WTC11 (cell line): ENCODE results near the gene CHMP1A. TPM values are rescaled to one million over a fixed set of nuclear protein-coding genes. Genes with fewer than 3 reads are reported as not detected.
A peak's percentile ranks its signal among the peaks of the same experiment; 100 is the strongest.

Source experiments
- ATAC-seq: fragments of 200-7000 bp; cut with Tn5 transposase; 2 replicates; pipeline ENCODE4 v1.10.0; 2021; ENCODE audit warnings: mild to moderate bottlenecking, moderate library complexity
- CTCF ChIA-PET: fragments of 300-600 bp; sonication (Branson Sonifier 250); formaldehyde crosslinking; loops from one replicate; lab custom pipeline; 2021; ENCODE audit warnings: antibody characterized with exemption; lab: Charles Lee
- POLR2A ChIA-PET: fragments of 350-600 bp; sonication (Branson Sonifier 250); formaldehyde crosslinking; loops from one replicate; lab custom pipeline; 2021; ENCODE audit warnings: antibody characterized with exemption; lab: Charles Lee
- DNase-seq: peaks from one replicate; pipeline ENCODE4 v3.0.0; 2021; ENCODE audit warnings: low spot score
- H3K27ac Mint-ChIP-seq: 2 replicates; pipeline ENCODE4 v1.8.0; 2021; ENCODE audit warnings: mixed read lengths
- H3K27me3 Mint-ChIP-seq: 2 replicates; pipeline ENCODE4 v1.8.0; 2021; ENCODE audit warnings: low read depth, mild to moderate bottlenecking, moderate library complexity, mixed read lengths
- H3K36me3 Mint-ChIP-seq: 2 replicates; pipeline ENCODE4 v1.8.0; 2021; ENCODE audit warnings: mixed read lengths
- H3K4me1 Mint-ChIP-seq: 2 replicates; pipeline ENCODE4 v1.8.0; 2022; ENCODE audit warnings: mixed read lengths
- H3K4me3 Mint-ChIP-seq: 2 replicates; pipeline ENCODE4 v1.8.0; 2021; ENCODE audit warnings: mild to moderate bottlenecking, moderate library complexity, mixed read lengths
- H3K9me3 Mint-ChIP-seq: 2 replicates; pipeline ENCODE4 v1.8.0; 2021; ENCODE audit warnings: mixed read lengths
- CREB1 ChIP-seq: sonication (generic); formaldehyde crosslinking; IDR thresholded peaks from 2 replicates; pipeline ENCODE4 v1.8.0; 2023; ENCODE audit warnings: mild to moderate bottlenecking, missing genetic modification reagents
- E2F1 ChIP-seq: sonication (generic); formaldehyde crosslinking; IDR thresholded peaks from 2 replicates; pipeline ENCODE4 v1.8.0; 2022; ENCODE audit warnings: mild to moderate bottlenecking, missing genetic modification reagents
- ELF4 ChIP-seq: sonication (generic); formaldehyde crosslinking; IDR thresholded peaks from 2 replicates; pipeline ENCODE4 v1.8.1; 2022; ENCODE audit warnings: low read depth, mild to moderate bottlenecking, moderate library complexity, missing genetic modification reagents
- ERG ChIP-seq: fragments of 250-450 bp; sonication (Bioruptor Pico); IDR thresholded peaks from 2 replicates; pipeline ENCODE4 v1.8.0; 2021; ENCODE audit warnings: mild to moderate bottlenecking
- GABPB1 ChIP-seq: sonication (generic); formaldehyde crosslinking; IDR thresholded peaks from 2 replicates; pipeline ENCODE4 v1.8.1; 2023; ENCODE audit warnings: mild to moderate bottlenecking, missing genetic modification reagents
- GRHL2 ChIP-seq: fragments of 250-450 bp; sonication (Bioruptor Pico); IDR thresholded peaks from 2 replicates; pipeline ENCODE4 v1.8.0; 2022; ENCODE audit warnings: mild to moderate bottlenecking, moderate library complexity; ENCODE audit not compliant: insufficient replicate concordance, severe bottlenecking
- TCF7 ChIP-seq: sonication (generic); formaldehyde crosslinking; IDR thresholded peaks from 2 replicates; pipeline ENCODE4 v1.8.0; 2022; ENCODE audit warnings: mild to moderate bottlenecking, low read depth, missing genetic modification reagents, moderate library complexity
- ZNF138 ChIP-seq: sonication (generic); formaldehyde crosslinking; conservative IDR thresholded peaks from 2 replicates; pipeline ENCODE4 v1.8.1; 2022; ENCODE audit warnings: mild to moderate bottlenecking, moderate library complexity, missing genetic modification reagents
- ZNF425 ChIP-seq: fragments of 250-450 bp; sonication (Bioruptor Pico); conservative IDR thresholded peaks from 2 replicates; pipeline ENCODE4 v1.9.0; 2021; ENCODE audit warnings: mild to moderate bottlenecking
- total RNA-seq: library from RNA; stranded (reverse); gene quantifications from 3 replicates; pipeline ENCODE4 v1.2.3, GENCODE V29; 2021
- TF ChIP-seq, protein P1 (sequence below): sonication (generic); formaldehyde crosslinking; conservative IDR thresholded peaks from 2 replicates; pipeline ENCODE4 v1.8.1; 2023; ENCODE audit warnings: mild to moderate bottlenecking, low read depth, missing genetic modification reagents, moderate library complexity
- TF ChIP-seq, protein P2 (sequence below): sonication (generic); formaldehyde crosslinking; IDR thresholded peaks from 2 replicates; pipeline ENCODE4 v1.8.1; 2023; ENCODE audit warnings: mild to moderate bottlenecking, missing genetic modification reagents, moderate library complexity
- TF ChIP-seq, protein P3 (sequence below): fragments of 200-600 bp; IDR thresholded peaks from 2 replicates; pipeline ENCODE4 v1.8.0; 2022; ENCODE audit warnings: antibody characterized with exemption
- TF ChIP-seq, protein P4 (sequence below): sonication (generic); formaldehyde crosslinking; IDR thresholded peaks from 2 replicates; pipeline ENCODE4 v1.8.1; 2023; ENCODE audit warnings: mild to moderate bottlenecking, missing genetic modification reagents

Gene CHMP1A
- total RNA-seq, 1 experiment from 2014 or later: 76.0 TPM

DNA sequence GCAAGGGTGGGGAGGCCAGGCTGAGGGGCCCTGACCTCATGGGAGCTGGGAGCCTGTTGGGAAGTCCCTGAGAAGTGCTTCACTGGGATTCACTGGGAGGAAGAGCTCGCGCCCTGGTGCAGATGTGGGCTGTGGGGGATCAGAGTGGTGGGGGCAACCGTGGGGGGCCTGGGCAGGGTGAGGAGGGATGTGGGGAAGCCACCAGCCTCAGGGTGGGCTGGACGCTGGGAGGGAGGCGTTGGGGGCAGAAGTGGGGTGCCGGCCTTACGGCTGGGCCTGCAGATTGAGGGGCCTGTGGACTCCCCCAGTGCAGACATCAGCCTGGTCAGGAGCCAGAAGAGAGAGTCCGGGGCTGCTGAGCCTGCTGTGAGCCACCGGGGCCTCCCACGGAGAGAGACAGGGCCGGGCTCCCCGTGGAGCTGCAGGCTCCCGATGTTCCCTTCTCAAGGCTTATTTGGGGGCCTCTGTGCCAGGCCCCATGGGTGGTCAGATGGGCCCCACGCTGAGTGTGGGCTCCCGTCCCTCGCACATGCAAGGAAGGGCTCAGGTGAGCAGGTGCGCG lies 36.3 kb downstream of the CHMP1A start (continued):
- TF ChIP-seq, protein P1, sequence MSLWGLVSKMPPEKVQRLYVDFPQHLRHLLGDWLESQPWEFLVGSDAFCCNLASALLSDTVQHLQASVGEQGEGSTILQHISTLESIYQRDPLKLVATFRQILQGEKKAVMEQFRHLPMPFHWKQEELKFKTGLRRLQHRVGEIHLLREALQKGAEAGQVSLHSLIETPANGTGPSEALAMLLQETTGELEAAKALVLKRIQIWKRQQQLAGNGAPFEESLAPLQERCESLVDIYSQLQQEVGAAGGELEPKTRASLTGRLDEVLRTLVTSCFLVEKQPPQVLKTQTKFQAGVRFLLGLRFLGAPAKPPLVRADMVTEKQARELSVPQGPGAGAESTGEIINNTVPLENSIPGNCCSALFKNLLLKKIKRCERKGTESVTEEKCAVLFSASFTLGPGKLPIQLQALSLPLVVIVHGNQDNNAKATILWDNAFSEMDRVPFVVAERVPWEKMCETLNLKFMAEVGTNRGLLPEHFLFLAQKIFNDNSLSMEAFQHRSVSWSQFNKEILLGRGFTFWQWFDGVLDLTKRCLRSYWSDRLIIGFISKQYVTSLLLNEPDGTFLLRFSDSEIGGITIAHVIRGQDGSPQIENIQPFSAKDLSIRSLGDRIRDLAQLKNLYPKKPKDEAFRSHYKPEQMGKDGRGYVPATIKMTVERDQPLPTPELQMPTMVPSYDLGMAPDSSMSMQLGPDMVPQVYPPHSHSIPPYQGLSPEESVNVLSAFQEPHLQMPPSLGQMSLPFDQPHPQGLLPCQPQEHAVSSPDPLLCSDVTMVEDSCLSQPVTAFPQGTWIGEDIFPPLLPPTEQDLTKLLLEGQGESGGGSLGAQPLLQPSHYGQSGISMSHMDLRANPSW (CRISPR knock-in tag): no peak
- TF ChIP-seq ERG (no peak), GRHL2 (CRISPR knock-in tag) (no peak), TCF7 (CRISPR knock-in tag) (no peak), ZNF138 (no peak), ZNF425 (no peak), CREB1 (CRISPR knock-in tag) (no peak), ELF4 (CRISPR knock-in tag) (no peak), E2F1 (no peak)
- TF ChIP-seq, protein P2, sequence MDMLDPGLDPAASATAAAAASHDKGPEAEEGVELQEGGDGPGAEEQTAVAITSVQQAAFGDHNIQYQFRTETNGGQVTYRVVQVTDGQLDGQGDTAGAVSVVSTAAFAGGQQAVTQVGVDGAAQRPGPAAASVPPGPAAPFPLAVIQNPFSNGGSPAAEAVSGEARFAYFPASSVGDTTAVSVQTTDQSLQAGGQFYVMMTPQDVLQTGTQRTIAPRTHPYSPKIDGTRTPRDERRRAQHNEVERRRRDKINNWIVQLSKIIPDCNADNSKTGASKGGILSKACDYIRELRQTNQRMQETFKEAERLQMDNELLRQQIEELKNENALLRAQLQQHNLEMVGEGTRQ (CRISPR knock-in tag): no peak
- TF ChIP-seq, protein P3, sequence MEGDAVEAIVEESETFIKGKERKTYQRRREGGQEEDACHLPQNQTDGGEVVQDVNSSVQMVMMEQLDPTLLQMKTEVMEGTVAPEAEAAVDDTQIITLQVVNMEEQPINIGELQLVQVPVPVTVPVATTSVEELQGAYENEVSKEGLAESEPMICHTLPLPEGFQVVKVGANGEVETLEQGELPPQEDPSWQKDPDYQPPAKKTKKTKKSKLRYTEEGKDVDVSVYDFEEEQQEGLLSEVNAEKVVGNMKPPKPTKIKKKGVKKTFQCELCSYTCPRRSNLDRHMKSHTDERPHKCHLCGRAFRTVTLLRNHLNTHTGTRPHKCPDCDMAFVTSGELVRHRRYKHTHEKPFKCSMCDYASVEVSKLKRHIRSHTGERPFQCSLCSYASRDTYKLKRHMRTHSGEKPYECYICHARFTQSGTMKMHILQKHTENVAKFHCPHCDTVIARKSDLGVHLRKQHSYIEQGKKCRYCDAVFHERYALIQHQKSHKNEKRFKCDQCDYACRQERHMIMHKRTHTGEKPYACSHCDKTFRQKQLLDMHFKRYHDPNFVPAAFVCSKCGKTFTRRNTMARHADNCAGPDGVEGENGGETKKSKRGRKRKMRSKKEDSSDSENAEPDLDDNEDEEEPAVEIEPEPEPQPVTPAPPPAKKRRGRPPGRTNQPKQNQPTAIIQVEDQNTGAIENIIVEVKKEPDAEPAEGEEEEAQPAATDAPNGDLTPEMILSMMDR: no peak

DNA sequence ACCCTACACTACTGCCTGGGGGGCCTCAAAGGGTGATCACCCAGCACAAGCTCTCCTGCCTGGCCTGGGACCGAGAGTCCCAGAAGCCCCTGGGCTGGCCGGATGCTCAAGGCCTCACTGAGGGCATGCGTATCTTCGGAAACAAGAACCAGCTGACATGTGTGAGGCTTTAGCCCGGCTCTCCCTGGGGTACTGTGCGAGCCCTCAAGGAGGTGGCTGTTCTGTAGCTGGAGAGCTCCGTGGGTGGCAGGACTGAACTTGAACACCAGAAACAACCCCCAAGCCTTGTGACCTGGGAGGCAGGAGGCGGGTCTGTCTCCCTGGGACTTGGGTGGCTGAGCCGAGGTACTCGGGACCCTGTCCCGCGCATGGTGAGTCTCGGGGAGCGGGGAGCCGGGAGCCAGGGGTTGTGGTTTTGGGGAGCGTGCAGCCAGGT lies 37.1 kb downstream of the CHMP1A start:
- Mint-ChIP-seq H3K9me3 (no peaks in the 10 kb centered on the region), H3K4me3 (no peak overlapping the region), H3K27me3 (peaks cover 9% of the 10 kb centered on the region; the same call in 1 of the 2 replicates), H3K36me3 (no peaks in the 10 kb centered on the region), H3K27ac (peak overlapping the region; percentile 49; the same call in 1 of the 2 replicates), H3K4me1 (peaks cover 24% of the 10 kb centered on the region)
- DNase-seq: no peak
- ChIA-PET POLR2A (no interaction called here), CTCF (interaction anchor here (1.2 to 2.1 kb wide), 4 partner anchors 18 to 80 kb away, joined by 3 to 11 read pairs (median 6); no protein-coding TSS in a partner anchor)
- no peak for ATAC-seq
- TF ChIP-seq, protein P4, sequence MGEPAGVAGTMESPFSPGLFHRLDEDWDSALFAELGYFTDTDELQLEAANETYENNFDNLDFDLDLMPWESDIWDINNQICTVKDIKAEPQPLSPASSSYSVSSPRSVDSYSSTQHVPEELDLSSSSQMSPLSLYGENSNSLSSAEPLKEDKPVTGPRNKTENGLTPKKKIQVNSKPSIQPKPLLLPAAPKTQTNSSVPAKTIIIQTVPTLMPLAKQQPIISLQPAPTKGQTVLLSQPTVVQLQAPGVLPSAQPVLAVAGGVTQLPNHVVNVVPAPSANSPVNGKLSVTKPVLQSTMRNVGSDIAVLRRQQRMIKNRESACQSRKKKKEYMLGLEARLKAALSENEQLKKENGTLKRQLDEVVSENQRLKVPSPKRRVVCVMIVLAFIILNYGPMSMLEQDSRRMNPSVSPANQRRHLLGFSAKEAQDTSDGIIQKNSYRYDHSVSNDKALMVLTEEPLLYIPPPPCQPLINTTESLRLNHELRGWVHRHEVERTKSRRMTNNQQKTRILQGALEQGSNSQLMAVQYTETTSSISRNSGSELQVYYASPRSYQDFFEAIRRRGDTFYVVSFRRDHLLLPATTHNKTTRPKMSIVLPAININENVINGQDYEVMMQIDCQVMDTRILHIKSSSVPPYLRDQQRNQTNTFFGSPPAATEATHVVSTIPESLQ (CRISPR knock-in tag): no peak
- 0 out of 2 replicates have a peak, but pooled peaks have one; percentile 23 for TF ChIP-seq GABPB1 (CRISPR knock-in tag)
